ENCODE data around the gene MRPL32. TPM values are rescaled to one million over a fixed set of nuclear protein-coding genes. Genes with fewer than 3 reads are reported as not detected.

The MRPL32 gene
- total and polyA plus RNA-seq, 2 of the 13 experiments (the other 11 are each of a cell fraction or from before 2014, with no cell fraction given): 39.0 to 81.2 TPM

DNA sequence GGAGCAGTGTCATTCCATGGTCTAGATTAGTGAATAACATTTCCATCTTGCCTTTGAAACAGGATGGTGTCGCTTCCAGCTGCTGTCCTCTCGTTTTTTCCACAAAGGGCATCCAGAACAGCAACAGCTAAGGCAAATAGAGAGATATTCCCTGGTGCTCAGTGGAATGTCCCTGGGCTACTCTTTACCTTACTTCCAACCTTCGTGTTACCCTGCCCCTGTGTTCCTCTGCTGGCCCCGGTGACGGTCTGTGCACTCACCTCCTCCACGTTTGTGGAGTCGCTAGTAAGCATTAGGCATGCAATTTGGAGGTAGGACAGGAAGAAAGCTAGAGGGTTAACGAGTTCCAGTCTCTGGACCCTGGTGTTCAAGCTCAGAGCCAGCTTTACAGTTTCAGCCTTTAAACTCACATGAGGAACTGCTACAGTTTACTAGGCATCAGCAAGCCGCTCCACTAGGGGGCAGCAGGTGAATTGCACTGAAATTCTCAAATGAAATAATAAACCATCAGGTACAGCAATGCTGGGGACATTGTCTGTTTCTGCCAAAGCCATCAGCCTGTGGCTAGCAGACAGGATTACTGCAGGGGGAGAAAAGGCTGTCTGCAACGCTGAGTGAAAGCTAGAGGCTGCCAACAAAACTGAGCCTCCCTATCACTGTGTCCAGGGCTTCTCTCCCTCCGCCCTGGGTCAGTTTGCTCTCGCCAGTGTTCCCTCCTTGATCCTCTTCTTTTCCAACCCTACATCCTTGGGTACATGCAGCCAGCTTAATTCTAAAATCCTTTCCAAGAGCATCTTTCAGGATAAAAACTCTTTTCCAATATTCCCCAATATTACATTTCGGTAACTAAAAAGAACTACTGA lies 9.0 kb downstream of the MRPL32 start (continued):
- TF ChIP-seq BORCS8-MEF2B (CRISPR knock-in tag; IDR thresholded peaks at IDR 0.05) (0 out of 2 replicates have a peak, but pooled peaks have one; percentile 33), XRCC5 (optimal IDR thresholded peaks at IDR 0.05; ENCODE audit: low read length) (peak; percentile 59), ZNF652 (CRISPR knock-in tag; IDR thresholded peaks at IDR 0.05; ENCODE audit: borderline replicate concordance, low read depth) (0 out of 2 replicates have a peak, but pooled peaks have one; percentile 49), AHR (CRISPR knock-in tag; IDR thresholded peaks at IDR 0.05) (no peak), CEBPB (IDR thresholded peaks at IDR 0.05; ENCODE audit: borderline replicate concordance, low read depth, low read length) (no peak), ETV5 (CRISPR knock-in tag; IDR thresholded peaks at IDR 0.05; ENCODE audit: borderline replicate concordance) (no peak), E2F2 (CRISPR knock-in tag; IDR thresholded peaks at IDR 0.05; ENCODE audit: borderline replicate concordance) (no peak), ZBTB25 (CRISPR knock-in tag; IDR thresholded peaks at IDR 0.05) (no peak), ZNF644 (CRISPR knock-in tag; IDR thresholded peaks at IDR 0.05; ENCODE audit: low read depth) (no peak), FOXA3 (CRISPR knock-in tag; IDR thresholded peaks at IDR 0.05) (peak; percentile 18; the same call in 1 of the 2 replicates)
- TF ChIP-seq, protein P1, sequence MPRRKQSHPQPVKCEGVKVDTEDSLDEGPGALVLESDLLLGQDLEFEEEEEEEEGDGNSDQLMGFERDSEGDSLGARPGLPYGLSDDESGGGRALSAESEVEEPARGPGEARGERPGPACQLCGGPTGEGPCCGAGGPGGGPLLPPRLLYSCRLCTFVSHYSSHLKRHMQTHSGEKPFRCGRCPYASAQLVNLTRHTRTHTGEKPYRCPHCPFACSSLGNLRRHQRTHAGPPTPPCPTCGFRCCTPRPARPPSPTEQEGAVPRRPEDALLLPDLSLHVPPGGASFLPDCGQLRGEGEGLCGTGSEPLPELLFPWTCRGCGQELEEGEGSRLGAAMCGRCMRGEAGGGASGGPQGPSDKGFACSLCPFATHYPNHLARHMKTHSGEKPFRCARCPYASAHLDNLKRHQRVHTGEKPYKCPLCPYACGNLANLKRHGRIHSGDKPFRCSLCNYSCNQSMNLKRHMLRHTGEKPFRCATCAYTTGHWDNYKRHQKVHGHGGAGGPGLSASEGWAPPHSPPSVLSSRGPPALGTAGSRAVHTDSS (CRISPR knock-in tag; conservative IDR thresholded peaks at IDR 0.05): no peak
